RWPE2 (cell line): ENCODE data around the gene EYA2.
"Not testable (repeated sequence)": the region's sequence is repeated elsewhere in the genome, so short reads cannot be mapped to it uniquely, and the experiment has no call there.

Experiments
- ATAC-seq: fragments of 200-7000 bp; cut with Tn5 transposase; 3 replicates; pipeline ENCODE4 v1.9.1; 2021; ENCODE audit warnings: low read depth
- DNase-seq: peaks from one replicate; pipeline ENCODE4 v3.0.0-alpha.2; 2020; ENCODE audit warnings: low spot score
- H3K27ac ChIP-seq: fragments of 450-650 bp; 2 replicates; pipeline ENCODE4 v1.5.1; 2017; ENCODE audit warnings: mild to moderate bottlenecking; ENCODE audit not compliant: poor library complexity, severe bottlenecking
- H3K27me3 ChIP-seq: fragments of 250-450 bp; sonication (Bioruptor Pico); 2 replicates; pipeline ENCODE4 v1.5.1; 2021; ENCODE audit warnings: mild to moderate bottlenecking, moderate library complexity; ENCODE audit not compliant: insufficient read depth, poor library complexity, severe bottlenecking
- H3K36me3 ChIP-seq: fragments of 250-450 bp; sonication (Bioruptor Pico); 2 replicates; pipeline ENCODE4 v1.5.1; 2020; ENCODE audit warnings: low read depth, mild to moderate bottlenecking, moderate library complexity
- H3K4me1 ChIP-seq: fragments of 250-450 bp; sonication (Bioruptor Pico); 2 replicates; pipeline ENCODE4 v1.5.1; 2021; ENCODE audit warnings: mild to moderate bottlenecking, moderate library complexity; ENCODE audit not compliant: insufficient read depth, poor library complexity, severe bottlenecking
- H3K4me3 ChIP-seq: fragments of 250-450 bp; sonication (Bioruptor Pico); 2 replicates; pipeline ENCODE4 v1.5.1; 2021; ENCODE audit warnings: mild to moderate bottlenecking, moderate library complexity; ENCODE audit not compliant: severe bottlenecking
- H3K9me3 ChIP-seq: fragments of 250-450 bp; sonication (Bioruptor Pico); 2 replicates; pipeline ENCODE4 v1.5.1; 2021; ENCODE audit warnings: mild to moderate bottlenecking, moderate library complexity; ENCODE audit not compliant: severe bottlenecking
- CTCF ChIP-seq: fragments of 450-650 bp; IDR thresholded peaks from one replicate; pipeline ENCODE4 v1.5.1; 2017; ENCODE audit warnings: mild to moderate bottlenecking, moderate library complexity; ENCODE audit not compliant: poor library complexity, severe bottlenecking

Gene EYA2

DNA sequence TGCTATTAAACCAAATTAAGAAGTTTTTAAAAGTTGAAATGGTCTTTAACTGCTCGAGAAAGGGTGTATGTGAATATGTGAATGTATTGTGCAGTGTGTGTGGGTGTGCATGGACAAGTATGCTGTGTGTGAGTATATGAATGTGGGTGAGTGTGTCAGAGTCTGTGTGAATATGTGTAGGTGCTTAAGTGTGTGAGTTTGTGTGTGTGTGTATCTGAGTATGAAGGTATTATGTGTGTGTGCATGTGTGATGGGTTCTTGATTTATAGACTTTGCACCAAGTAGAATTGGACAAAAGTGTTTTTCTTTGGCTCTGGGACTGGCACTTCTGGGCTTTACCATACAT, 21.6 kb downstream of the EYA2 start:
- DNase-seq (no peak), ATAC-seq (no peak)
- no peaks in the 10 kb centered on the region for H3K27me3 ChIP-seq
- no peaks in the 10 kb centered on the region for H3K36me3 ChIP-seq
- H3K4me1 ChIP-seq: no peaks in the 10 kb centered on the region
- H3K4me3 ChIP-seq: no peak overlapping the region
- TF ChIP-seq CTCF: no peak
- no peak overlapping the region for H3K27ac ChIP-seq
- no peaks in the 10 kb centered on the region for H3K9me3 ChIP-seq

- H3K36me3 ChIP-seq: no peaks in the 10 kb centered on the region
- no peaks in the 10 kb centered on the region for H3K27me3 ChIP-seq
- H3K4me3 ChIP-seq: no peak overlapping the region
- no peak for TF ChIP-seq CTCF
- no peak for ATAC-seq
- no peak overlapping the region for H3K27ac ChIP-seq
- no peaks in the 10 kb centered on the region for H3K9me3 ChIP-seq
- no peaks in the 10 kb centered on the region for H3K4me1 ChIP-seq
- no peak for DNase-seq
These were observed 22.5 kb downstream of the EYA2 start for GRCh38 chr20:46917155-46917554.

- Histone ChIP-seq H3K9me3 (no peaks in the 10 kb centered on the region), H3K4me1 (no peaks in the 10 kb centered on the region), H3K4me3 (no peak overlapping the region), H3K27ac (no peak overlapping the region), H3K36me3 (no peaks in the 10 kb centered on the region), H3K27me3 (no peaks in the 10 kb centered on the region)
- no peak for TF ChIP-seq CTCF
- no peak for DNase-seq
- no peak for ATAC-seq
These were observed 25.5 kb downstream of the EYA2 start for GRCh38 chr20:46920114-46920513.

GRCh38 chr20:46922841-46923240, 28.2 kb downstream of the EYA2 start:
- H3K4me1 ChIP-seq, H3K4me3 ChIP-seq, H3K36me3 ChIP-seq, H3K27me3 ChIP-seq, DNase-seq, ATAC-seq, H3K9me3 ChIP-seq, H3K27ac ChIP-seq: not testable (repeated sequence)

DNA sequence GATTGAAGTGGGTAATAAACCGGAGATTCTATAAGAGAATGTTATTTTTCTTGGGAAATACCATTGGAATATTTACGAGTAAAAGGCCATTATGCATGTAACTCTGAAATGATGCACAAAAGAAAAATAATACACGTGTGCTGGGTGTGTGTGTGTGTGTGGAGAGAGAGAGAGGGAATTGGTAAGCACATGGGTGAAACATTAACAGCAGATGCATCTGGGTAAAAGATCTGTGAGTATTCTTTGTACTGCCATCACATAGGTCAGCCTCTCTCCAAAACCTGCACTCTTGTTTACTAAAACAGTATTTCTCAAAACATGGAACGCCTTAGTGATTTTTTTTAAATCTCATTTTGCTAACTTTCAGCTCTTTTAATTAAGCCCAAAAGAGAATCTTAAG, 28.9 kb downstream of the EYA2 start:
- Histone ChIP-seq H3K36me3 (no peaks in the 10 kb centered on the region), H3K4me3 (no peak overlapping the region), H3K4me1 (no peaks in the 10 kb centered on the region), H3K9me3 (no peaks in the 10 kb centered on the region), H3K27ac (no peak overlapping the region), H3K27me3 (no peaks in the 10 kb centered on the region)
- no peak for ATAC-seq
- DNase-seq: no peak
- no peak for TF ChIP-seq CTCF
